Limb (tissue), 2 donors: ENCODE data around the gene PTH2.

Experiments
- DNase-seq, 2 donors: peaks; one replicate each; pipeline ENCODE4 v3.0.0-alpha.2; 2016; ENCODE audit errors: extremely low spot score in 2 of 2

PTH2 gene

DNA sequence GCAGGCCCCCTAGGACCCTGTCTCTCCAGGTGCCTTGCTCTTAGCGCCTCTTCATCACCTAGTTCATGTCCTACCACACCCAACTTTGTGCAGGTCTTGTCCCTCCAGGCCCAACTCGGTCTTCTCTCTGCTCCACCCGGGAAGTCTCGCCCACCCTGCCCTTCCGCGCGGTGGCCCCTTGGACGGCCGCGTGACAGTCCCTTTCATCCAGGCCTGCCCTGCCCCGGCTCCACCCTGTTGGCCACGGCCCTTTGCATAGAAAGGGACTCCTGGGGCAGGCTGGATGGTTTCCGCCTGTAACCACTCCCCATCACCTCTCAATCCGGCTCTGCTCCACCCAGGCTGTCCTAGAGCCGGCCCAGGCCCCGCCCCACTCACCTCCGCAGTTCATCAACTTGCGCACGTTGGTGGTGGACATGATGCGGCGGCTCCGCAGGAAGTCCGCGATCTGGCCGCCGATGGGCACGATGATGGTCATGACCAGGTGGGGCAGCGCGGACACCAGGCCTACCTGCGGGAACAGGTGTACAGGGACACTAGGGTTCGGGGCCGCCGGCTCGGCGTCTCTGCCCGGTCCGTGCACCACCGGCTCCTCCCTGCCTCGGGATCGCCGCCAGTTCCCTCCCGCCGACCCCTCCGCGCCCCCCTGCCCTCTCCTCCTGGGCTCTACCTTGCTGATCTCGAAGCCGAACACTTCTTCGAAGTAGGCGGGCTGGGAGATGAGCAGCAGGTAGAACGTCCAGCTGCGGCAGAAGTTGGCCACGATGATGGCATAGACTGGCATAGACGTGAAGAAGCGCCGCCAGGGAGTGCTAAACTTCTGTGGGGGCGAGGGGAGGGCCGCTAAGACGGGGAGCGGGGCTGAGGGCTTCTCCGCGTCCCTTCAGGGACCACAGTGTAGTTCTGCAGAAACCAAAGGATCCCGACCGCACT is 9.2 kb upstream of the PTH2 start:
- DNase-seq = no peak

DNA sequence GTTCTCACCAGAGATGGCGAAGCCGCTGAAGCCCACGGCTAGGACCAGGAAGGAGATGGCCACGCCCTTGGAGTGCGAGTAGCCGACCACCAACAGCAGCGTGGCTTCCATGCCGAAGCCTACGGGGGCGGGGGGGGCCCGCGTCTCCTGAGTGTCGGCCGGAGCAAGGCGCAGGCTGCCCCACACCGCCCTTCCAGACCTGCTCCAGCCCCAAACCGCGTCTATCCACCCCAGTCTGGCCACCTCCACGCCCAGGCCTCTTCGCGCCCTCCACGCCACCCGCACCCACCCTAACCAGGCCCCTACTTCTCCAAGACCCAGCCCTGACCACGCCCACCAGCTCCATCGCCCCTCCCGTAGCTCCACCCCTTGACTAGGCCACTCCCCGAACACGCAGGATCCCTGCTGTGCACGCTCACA is 8.1 kb upstream of the PTH2 start:
- no peak for DNase-seq

DNA sequence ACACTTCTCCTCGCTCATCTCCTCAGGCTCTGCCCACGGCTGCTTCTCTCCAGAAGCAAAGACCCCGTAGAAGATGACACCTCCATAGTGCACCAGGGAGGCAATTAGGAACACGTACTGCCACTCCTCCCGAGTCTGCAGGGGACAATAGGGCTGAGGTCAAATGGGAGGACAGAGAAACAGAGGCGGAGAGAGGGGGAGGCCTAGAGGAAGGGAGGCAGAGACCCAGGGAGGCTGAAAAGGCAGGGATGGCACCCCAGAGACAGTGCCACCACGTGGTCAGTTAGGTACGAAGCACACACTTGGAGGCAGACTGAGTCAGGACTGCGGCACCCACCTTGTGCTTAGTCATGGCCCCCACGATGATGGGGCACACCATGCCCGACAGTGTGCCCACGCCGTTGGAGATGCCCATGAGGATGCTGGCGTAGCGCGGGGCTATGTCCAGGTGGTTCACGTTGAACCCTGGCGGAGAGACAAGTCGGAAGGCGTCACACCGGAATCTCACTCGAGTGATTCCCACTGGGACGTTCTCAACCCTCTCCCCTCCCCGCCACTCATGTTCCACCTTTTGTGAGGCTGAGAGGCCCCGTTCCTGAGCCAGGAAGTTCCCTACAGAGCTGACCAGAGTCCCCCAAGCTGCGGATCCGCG is 7.6 kb upstream of the PTH2 start:
- DNase-seq = no peak

DNA sequence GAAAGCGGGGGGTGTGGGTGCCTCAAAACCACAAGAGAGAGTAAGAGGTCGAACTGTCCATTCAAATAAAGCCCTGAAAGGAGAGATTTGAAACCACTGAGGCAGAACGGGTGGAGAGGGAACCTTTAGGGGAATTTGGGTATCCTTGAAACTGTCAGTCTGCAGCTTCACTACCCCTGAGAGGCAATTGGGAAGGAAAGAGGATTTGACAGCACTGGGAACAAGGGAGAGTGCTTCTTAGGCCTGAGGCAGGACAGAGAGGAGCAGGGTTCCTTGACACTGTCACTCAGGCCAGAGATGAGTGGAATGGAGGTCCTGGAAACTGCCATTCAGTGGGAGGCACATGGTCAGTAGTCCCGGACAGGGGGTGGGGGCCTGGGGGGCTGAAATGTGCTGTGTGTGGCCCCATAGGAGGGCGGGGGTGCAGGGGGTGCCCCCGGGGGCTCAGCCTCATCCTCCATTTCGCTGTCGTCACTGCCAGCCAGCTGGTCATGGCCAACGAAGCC is 7.0 kb upstream of the PTH2 start:
- no peak for DNase-seq

DNA sequence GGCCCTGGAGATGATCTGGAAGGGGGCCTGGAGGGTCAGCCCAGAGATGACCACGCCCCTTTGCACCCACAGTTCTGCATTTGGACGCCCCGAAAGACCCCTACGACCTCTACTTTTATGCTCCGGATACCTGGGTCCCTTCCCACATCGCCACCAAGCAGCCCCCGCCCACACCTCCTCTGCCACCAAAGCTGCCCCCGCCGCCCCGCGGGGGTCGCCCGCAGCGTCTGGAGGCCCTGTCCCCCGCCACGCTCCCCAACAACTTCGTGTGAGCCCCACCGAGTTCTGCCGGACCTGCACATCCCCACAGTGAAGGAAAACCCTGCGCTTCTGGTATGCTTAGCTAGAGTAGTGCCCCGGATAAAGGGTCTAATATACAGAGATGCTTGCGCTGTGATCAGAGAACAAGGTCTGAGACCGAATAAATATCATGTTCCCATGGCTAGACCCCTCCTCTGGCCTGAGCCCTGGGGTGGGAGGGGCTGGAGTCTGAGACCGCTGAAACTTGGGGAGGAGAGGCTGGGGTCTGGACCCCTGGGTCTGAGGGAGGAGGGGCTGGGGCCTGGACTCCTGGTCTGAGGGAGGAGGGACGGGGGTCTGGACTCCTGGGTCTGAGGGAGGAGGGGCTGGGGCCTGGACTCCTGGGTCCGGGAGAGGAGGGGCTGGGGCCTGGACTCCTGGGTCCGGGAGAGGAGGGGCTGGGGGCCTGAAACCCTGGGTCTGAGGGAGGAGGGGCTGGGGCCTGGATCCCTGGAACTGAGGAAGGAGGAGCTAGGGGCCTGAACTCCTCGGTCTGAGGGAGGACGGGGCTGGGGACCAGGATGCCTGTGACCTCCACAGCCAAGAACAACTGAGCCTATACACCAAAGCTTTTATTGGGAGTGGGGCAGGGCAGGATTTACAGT is 5.6 kb upstream of the PTH2 start:
- DNase-seq = no peak

DNA sequence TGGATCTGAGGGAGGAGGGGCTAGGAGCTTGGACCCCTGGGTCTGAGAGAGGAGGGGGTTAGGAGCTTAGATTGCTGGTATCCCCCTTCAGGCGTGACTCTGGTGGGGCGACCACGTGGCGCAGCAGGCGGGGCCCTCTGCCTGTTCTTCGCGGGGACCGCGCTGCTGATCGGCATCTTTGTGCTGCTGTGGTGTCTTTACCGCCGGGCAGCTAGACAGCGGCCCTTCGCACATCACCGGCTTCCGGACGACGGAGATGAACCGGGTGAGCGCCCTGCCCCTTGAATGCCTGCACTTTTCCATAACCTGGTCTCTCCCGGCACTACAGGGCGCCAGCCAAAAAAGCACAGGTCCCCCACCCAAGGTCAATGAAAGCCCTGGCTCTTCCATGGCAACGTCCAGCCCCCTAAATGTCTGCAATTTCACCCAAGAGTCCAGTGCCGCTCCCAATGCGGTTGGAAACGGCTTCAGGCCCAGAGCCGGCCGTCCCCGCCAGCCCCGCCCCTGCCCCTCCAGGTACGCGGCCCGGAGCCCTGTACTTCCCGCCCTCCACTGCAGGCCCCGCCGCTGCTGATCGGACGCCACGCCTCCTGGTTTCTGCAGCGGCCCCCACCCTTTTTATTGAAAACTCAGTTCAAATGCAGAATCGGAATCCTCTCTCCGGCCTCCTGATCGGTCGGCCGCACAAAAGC is 4.8 kb upstream of the PTH2 start:
- DNase-seq = no peak

DNA sequence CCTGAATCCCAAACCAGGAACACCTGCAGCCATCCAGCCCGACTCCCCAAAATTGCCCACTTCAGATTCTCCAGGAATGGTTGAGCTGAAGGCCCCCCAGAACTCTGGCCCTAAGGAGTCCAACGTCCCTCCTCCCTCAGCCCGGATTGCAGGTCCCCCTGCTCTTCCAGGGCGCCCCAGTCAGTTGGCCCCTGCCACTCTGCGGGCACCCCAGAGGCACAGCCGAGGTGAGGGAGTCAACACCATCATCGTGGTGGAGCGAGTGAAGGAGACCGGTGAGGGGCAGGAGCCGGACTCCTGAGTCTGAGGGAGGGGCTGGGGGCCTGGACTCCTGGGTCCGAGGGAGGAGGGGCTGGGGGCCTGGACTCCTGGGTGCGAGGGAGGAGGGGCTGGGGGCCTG is 4.1 kb upstream of the PTH2 start:
- DNase-seq = no peak

DNA sequence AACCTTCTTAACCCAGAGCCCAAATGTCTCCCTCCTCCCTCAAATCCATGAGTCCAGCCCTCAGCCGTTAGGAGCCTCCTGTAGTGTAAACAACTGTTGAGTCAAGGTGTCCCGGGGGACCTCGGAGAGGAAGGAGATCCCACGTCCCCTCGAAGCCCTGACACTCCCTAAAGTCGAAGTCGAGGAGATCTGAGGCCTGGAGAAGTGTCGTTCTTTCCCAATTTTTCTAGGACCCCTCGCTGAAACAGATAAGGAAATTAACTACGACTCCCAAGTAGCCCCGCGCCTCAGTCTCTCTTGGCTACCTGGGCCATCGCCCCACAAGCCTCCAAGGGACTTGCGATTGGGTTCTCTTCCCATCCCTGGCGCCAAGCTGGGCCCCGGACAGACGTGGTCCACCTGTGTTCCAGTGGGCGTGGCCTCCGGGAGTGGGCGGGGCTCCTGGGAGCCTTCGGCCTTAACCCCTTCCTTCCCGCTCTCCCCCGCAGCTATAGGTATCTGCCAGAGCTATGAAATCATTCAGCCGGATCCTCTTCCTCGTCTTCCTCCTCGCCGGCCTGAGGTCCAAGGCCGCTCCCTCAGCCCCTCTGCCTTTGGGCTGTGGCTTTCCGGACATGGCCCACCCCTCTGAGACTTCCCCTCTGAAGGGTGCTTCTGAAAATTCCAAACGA is 2.8 kb upstream of the PTH2 start:
- no peak for DNase-seq

DNA sequence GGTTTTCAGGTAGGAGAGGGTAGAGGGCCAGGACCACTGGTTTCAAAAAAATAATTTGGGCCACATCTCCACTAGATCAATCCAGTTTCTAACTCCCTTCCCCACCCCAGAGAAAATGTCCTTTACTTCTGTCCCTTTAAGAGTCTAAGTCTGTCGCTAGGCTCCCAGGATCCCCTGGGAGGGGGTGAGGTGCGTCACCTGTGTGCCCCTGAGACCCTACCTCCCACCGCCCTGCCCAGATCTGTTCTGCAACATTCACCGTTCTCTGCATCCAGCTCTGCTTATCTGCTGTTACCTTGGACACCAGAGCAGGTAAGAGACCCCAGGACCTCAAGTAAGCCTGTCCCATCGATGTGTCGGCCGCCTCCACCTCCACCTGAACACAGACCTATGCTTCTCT is 1.9 kb upstream of the PTH2 start, which contains the start of gene GFY:
TSS of gene GFY (plus strand) at position 211 of the 400 bp plus-strand sequence. CDS start 1,043 bp downstream, outside the sequence.
- DNase-seq = no peak

DNA sequence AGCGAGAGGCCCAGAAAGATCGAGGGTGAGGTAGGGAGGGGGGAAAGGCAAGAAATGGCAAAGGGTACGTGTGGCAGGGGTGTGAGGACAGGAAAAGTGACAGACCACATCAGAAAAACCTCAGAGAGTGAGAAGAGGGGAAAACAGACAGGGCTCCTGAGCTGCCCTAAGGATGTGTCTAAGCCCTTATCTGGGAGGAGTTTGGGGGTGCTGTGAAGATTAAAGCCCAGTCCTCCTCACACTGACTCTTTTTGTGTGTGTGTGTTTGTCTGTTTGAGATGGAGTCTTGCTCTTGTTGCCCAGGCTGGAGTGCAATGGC is 703 bp upstream of the PTH2 start:
- no peak for DNase-seq

DNA sequence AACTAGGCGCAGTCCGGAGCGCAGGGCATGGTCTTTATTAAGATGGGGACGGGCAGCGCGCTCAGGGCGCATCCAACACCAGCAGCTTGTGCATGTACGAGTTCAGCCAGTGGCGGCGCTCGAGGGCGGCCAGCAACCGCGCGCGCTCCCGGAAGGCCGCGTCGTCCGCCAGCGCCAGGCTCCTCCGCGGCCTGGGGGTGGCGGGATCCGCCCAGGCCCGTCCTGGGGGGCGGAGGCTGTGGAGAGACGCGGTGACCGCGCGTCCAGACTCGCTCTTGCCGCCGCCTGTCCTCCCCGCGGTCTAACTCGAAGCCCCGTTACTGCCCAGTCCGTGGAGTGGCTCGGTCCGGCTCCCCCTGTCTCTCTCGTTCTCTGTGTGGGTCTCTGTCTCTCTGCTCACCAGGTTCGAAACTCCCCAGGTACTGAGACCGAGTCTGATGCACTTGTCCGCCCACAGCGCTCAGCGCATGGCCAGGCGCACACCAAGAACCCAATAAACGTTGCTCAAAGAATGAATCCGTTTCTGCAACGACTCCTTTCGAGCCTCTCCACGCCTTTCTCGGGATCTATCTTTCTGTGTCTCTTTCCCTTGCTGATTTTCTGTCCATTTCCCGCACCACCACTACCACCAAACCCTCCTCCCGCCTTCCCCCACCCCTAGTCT is 702 bp downstream of the PTH2 start:
- DNase-seq = peak in 1 of 2 donors; percentile 67

DNA sequence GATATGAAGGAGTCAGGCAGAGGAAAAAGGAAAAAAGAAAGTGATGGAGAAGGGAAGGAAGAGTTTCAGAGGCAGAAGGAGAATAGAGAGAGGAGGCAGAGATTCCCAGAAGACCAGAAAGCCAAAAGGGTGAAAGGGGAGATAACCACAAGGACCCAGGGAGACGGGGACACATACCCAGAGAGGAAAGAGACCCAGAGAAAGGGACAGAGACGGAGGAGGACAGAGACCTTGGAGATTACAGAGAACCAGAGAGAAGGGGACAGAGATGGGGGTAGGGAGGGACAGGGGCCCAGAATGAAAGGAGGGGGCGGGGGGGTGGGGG is 1.4 kb downstream of the PTH2 start:
- no peak for DNase-seq

DNA sequence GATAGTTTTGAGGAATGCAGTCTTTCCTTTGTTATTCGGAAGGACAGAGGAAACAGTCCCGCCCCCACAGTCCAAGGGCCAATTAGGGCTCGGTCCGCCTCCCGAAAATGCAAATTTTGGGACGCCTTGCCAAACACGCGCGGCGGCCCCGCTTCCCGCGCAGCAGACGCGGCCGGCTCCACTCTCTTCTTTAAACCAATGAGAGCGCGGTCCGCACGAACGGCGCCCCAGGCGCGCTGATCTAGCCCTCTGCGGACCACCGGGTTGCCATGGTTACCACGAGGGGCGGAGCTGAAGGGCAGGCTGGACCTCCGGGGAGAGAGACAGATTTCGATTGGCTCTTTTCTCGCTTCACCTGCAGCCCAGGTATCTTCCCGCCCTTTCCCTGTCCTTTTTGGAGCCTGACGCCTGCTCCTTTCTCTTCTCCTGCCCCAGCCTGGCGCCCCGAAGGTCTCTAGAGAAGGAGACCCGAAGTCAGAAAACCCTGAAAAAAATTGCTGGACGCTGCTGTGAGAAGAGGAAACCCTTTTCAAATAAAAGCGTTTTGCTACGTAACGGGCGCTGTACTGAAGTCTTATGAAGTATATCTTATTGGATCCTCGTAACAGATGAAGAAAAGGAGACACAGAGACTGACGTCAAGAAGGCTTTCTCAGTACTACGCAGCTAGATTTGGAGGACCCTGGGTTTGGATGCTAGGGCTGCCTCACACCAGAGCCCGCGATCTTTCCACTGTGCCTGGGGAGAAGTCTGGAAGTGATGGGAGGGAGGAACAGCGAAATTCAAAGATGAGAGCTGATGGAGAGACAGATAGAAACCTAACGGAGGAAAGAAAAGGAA is 2.0 kb downstream of the PTH2 start:
- peak; percentile 51 to 79 for DNase-seq

DNA sequence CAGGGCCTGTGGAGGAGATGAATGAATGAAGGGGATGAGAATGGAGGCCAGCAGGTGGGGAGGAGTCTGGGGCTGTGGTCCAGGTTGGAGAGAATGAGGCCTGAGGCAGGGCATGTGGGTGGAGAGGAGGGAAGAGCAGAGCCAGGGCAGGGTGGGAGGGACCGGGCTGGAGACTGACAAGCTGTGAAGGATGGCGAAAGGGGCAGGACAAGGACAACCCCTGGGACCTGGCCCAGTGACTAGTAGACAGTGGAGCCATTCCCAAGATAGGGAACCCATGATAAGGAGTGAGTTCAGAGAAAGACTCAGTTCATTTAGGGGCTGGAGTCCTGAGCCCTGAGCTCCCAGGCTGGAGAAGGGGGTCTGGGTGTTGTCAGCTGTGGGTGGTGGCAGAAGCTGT is 3.0 kb downstream of the PTH2 start:
- no peak for DNase-seq

DNA sequence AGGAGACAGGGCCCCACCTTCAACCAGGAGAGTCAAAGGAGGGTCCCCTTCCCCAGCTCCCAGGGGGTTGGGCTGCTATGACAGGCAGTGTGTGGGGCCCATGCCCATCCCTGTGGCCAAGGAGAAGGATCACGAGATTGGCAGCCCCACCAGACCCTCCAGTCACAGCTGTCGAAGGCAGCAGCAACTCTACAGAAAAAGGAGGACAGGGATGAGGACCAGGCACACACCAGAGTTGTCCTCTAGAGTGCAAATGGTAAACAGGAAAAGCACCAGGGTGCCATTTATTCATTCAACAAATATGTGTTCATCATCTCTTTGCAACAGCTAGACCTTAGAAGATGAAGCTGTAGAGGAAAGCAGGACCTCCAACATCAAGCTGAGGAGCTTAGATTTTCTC is 4.1 kb downstream of the PTH2 start:
- DNase-seq = no peak

DNA sequence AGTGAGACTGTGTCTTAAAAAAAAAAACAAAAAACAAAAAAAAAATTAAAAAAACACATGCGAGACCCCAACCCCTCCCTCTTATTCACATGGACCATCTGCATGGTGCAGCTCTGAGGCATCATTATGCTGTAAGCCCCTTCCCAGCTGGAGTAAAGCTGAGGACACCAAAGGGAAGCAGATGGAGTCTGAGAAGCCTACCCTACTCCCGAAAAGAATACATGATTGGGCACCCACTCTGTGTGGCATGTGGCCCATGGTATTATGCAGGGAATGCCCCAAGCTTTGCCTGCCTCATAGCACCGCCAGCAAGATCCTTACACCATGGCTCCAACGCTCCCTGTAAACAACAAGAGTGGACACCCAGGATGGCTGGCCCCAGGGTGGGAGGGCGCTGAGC is 4.7 kb downstream of the PTH2 start:
- DNase-seq = no peak

DNA sequence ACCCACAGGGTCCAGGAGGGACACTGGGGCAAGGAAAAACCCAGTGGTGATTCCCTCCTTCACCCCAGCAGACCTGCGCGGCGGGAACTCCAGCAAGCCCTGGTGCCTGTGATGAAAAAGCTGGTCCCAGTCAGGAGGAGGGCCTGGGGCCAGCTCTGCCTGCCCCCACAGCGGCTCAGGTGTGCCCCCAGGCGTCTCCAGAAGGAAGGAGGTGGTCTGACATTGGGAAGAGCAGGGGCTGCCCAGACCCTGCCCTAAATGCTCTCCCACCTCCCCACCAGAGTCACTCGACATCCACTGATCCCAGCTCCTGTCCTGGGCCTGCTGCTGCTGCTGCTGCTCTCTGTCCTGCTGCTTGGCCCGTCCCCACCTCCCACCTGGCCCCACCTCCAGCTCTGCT is 6.2 kb downstream of the PTH2 start:
- no peak for DNase-seq

DNA sequence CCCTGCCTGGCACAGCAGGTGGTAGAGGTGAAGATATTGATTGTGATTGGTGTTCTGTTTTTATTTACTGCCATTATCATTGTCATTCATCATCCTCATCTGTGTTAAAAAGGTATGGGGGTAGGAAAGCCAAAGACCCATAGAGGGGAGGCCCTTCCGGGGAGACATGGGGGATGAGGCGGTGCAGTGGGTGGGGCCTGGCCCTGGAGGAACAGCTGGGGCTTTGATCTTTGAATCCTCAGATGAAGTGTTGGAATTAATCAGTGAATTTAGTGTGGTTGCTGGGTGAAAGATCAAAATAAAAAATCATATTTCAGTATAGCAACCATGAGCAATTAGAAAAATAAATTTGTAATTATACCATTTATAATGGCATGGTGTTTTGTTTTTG is 7.4 kb downstream of the PTH2 start:
- no peak for DNase-seq

DNA sequence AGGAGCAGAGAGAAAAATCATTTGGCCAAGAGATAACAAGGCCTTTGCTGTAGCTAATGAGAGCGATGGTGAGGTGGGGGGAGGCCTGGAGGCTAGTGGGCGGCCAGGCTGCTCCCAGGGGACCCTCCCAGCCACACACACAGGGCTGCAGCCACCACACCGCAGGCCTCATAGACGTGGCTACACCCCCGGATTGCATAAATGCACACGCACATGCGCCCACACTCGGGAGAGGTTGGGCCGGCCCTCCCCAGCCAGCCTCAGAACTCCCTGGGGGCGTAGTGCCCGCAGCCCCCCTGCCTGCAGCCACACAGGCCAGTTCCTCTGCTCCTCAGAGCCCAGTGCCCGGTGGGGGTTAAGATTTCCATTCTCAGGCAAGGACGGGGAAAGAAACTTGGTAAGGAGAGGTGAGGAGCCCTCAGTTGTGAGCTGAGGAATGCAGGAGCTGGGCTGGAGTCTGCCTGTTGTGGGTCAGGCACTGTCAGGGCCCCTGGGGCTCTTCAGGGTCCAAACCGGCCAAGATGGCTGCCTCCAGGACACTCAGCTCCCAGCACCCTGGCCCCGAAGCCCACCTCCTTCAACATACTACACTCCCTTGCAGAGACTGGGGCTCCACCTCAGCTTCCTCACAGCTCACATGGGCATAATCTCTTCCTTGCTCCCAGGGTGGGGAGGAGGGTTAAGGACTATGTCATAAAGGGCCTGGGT is 8.0 kb downstream of the PTH2 start:
- no peak for DNase-seq
